ENCODE measurements around the gene TIMP4.

GRCh38 chr3:12205171-12205570 is 46.5 kb upstream of the TIMP4 start:
- no peak for TF ChIP-seq TAF1 (IDR thresholded peaks at IDR 0.05; ENCODE audit: low read depth, low read length)
- no peak for TF ChIP-seq POLR2AphosphoS5 (IDR thresholded peaks at IDR 0.05; ENCODE audit: low read depth, low read length)
- no peak for TF ChIP-seq POLR2A (IDR thresholded peaks at IDR 0.05; ENCODE audit: low read depth, low read length)
- TF ChIP-seq SPI1 (IDR thresholded peaks at IDR 0.05; ENCODE audit: low read depth, low read length), result no peak
- TF ChIP-seq POU2F2 (IDR thresholded peaks at IDR 0.05; ENCODE audit: low read depth, low read length), result no peak

Measured in GM12891 (cell line).